GM12878 (cell line): ENCODE measurements around the gene HESX1. TPM values are rescaled to one million over a fixed set of nuclear protein-coding genes. Genes with fewer than 3 reads are reported as not detected.
A peak's percentile ranks its signal among the peaks of the same experiment; 100 is the strongest.

Experiments
- BACH1 ChIP-seq: fragments of 450-650 bp; IDR thresholded peaks from 2 replicates; pipeline ENCODE4 v1.6.1; 2017; ENCODE audit warnings: mild to moderate bottlenecking, borderline replicate concordance
- CBX3 ChIP-seq: fragments of 200-600 bp; sonication (generic); IDR thresholded peaks from 2 replicates; pipeline ENCODE4 v1.6.1; 2016; ENCODE audit warnings: low read depth, borderline replicate concordance
- EED ChIP-seq: sonication (generic); IDR thresholded peaks from 2 replicates; pipeline ENCODE4 v1.6.1; 2016; ENCODE audit warnings: antibody characterized with exemption, low read depth
- IRF3 ChIP-seq: fragments of 450-650 bp; IDR thresholded peaks from 2 replicates; pipeline ENCODE4 v1.6.1; 2014; ENCODE audit warnings: mild to moderate bottlenecking
- IRF5 ChIP-seq: fragments of 450-650 bp; IDR thresholded peaks from 2 replicates; pipeline ENCODE4 v1.6.1; 2017; ENCODE audit warnings: borderline replicate concordance
- LARP7 ChIP-seq: fragments of 450-650 bp; IDR thresholded peaks from 2 replicates; pipeline ENCODE4 v1.6.1; 2017; ENCODE audit warnings: mild to moderate bottlenecking
- MEF2B ChIP-seq: fragments of 450-650 bp; IDR thresholded peaks from 2 replicates; pipeline ENCODE4 v1.6.1; 2018; ENCODE audit warnings: mild to moderate bottlenecking, moderate library complexity; ENCODE audit not compliant: partially characterized antibody, poor library complexity, severe bottlenecking
- NR2C1 ChIP-seq: fragments of 450-650 bp; IDR thresholded peaks from 2 replicates; pipeline ENCODE4 v1.6.1; 2017; ENCODE audit warnings: antibody characterized with exemption, mild to moderate bottlenecking, moderate library complexity
- PML ChIP-seq: IDR thresholded peaks from 2 replicates; pipeline ENCODE4 v1.6.1; 2012; ENCODE audit warnings: low read length, inconsistent platforms
- POLR2AphosphoS2 ChIP-seq: IDR thresholded peaks from 2 replicates; pipeline ENCODE4 v1.6.1; 2011; ENCODE audit warnings: low read depth, mild to moderate bottlenecking, low read length, improper control_type of control experiment, moderate library complexity
- POU2F2 ChIP-seq: IDR thresholded peaks from 3 replicates; pipeline ENCODE4 v1.6.1; 2011; ENCODE audit warnings: low read depth, mild to moderate bottlenecking, low read length, borderline replicate concordance
- RAD21 ChIP-seq: IDR thresholded peaks from 2 replicates; pipeline ENCODE4 v1.6.1; 2011; ENCODE audit warnings: mild to moderate bottlenecking, low read depth, low read length, moderate library complexity; ENCODE audit not compliant: insufficient read depth
- RAD51 ChIP-seq: fragments of 450-650 bp; IDR thresholded peaks from 2 replicates; pipeline ENCODE4 v1.6.1; 2016; ENCODE audit warnings: moderate library complexity, mild to moderate bottlenecking, inconsistent platforms
- RELB ChIP-seq: fragments of 450-650 bp; IDR thresholded peaks from 2 replicates; pipeline ENCODE4 v1.6.1; 2017; ENCODE audit warnings: low read depth, mild to moderate bottlenecking, moderate library complexity
- RUNX3 ChIP-seq: IDR thresholded peaks from 2 replicates; pipeline ENCODE4 v1.6.1; 2012; ENCODE audit warnings: low read length, inconsistent platforms
- SIN3A ChIP-seq: IDR thresholded peaks from 2 replicates; pipeline ENCODE4 v1.6.1; 2012; ENCODE audit warnings: low read depth, low read length, improper control_type of control experiment
- SMARCA5 ChIP-seq: fragments of 450-650 bp; IDR thresholded peaks from 2 replicates; pipeline ENCODE4 v1.6.1; 2017; ENCODE audit warnings: mild to moderate bottlenecking
- TCF3 ChIP-seq: IDR thresholded peaks from 2 replicates; pipeline ENCODE4 v1.6.1; 2012; ENCODE audit warnings: low read depth, mild to moderate bottlenecking, low read length, borderline replicate concordance; ENCODE audit not compliant: insufficient read depth
- YY1 ChIP-seq: IDR thresholded peaks from 2 replicates; pipeline ENCODE4 v1.6.1; 2011; ENCODE audit warnings: low read depth, mild to moderate bottlenecking, low read length
- polyA plus RNA-seq, 11 experiments: library from polyadenylated mRNA; depleted of rRNA in 4 of 11; unstranded in 6 of 11; stranded (reverse) in 5 of 11; fragments of >200 nt; fragmentation: Nextera tagmentation in 4 of 11; fragmentation: Illumina TruSeq in 1 of 11; extraction: Ambion mirVana in 4 of 11; extraction: Trizol in 1 of 11; gene quantifications; 1 replicate in 1 of 11; 2 replicates in 10 of 11; pipeline versions ENCODE4 v1.2.1 to v1.2.3, GENCODE V29; 2011 to 2016; ENCODE audit warnings: inconsistent platforms in 2 of 11, missing spikeins in 2 of 11, low read depth in 1 of 11
- total RNA-seq, 4 experiments: library from RNA; depleted of rRNA in 3 of 4; stranded (reverse); fragments of >200 nt in 3 of 4; fragmentation: Illumina TruSeq in 1 of 4; extraction: Trizol in 1 of 4; gene quantifications; 2 replicates each; pipeline versions ENCODE4 v1.2.1 to v1.2.3, GENCODE V29; 2013 to 2021
- TF ChIP-seq, protein P1 (sequence below): fragments of 450-650 bp; IDR thresholded peaks from 2 replicates; pipeline ENCODE4 v1.6.1; 2016; ENCODE audit warnings: mild to moderate bottlenecking
- TF ChIP-seq, protein P2 (sequence below): fragments of 450-650 bp; IDR thresholded peaks from 2 replicates; pipeline ENCODE4 v1.6.1; 2017; ENCODE audit warnings: mild to moderate bottlenecking, moderate library complexity

The HESX1 gene
- total and polyA plus RNA-seq, 10 of the 15 experiments (the other 5 are each of a cell fraction or from before 2014, with no cell fraction given) = 2.5 to 5.9 (median 4.3) TPM

- TF ChIP-seq, protein P1, sequence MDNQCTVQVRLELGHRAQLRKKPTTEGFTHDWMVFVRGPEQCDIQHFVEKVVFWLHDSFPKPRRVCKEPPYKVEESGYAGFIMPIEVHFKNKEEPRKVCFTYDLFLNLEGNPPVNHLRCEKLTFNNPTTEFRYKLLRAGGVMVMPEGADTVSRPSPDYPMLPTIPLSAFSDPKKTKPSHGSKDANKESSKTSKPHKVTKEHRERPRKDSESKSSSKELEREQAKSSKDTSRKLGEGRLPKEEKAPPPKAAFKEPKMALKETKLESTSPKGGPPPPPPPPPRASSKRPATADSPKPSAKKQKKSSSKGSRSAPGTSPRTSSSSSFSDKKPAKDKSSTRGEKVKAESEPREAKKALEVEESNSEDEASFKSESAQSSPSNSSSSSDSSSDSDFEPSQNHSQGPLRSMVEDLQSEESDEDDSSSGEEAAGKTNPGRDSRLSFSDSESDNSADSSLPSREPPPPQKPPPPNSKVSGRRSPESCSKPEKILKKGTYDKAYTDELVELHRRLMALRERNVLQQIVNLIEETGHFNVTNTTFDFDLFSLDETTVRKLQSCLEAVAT = 0 out of 2 replicates have a peak, but pooled peaks have one; percentile 46
- TF ChIP-seq POU2F2 (peak; percentile 47; the same call in 1 of the 3 replicates), YY1 (peak; percentile 38), SIN3A (no peak), RUNX3 (peak; percentile 58), PML (peak; percentile 63; the same call in 1 of the 2 replicates), LARP7 (0 out of 2 replicates have a peak, but pooled peaks have one; percentile 90), POLR2AphosphoS2 (peak; percentile 71; the same call in 1 of the 2 replicates), MEF2B (peak; percentile 19), IRF5 (no peak), SMARCA5 (0 out of 2 replicates have a peak, but pooled peaks have one; percentile 48), TCF3 (peak; percentile 45; the same call in 1 of the 2 replicates), RELB (peak; percentile 61; the same call in 1 of the 2 replicates), RAD21 (no peak), BACH1 (peak; percentile 69; the same call in 1 of the 2 replicates), CBX3 (no peak), IRF3 (peak; percentile 71), RAD51 (no peak), NR2C1 (peak; percentile 43), EED (peak; percentile 68)
- TF ChIP-seq, protein P2, sequence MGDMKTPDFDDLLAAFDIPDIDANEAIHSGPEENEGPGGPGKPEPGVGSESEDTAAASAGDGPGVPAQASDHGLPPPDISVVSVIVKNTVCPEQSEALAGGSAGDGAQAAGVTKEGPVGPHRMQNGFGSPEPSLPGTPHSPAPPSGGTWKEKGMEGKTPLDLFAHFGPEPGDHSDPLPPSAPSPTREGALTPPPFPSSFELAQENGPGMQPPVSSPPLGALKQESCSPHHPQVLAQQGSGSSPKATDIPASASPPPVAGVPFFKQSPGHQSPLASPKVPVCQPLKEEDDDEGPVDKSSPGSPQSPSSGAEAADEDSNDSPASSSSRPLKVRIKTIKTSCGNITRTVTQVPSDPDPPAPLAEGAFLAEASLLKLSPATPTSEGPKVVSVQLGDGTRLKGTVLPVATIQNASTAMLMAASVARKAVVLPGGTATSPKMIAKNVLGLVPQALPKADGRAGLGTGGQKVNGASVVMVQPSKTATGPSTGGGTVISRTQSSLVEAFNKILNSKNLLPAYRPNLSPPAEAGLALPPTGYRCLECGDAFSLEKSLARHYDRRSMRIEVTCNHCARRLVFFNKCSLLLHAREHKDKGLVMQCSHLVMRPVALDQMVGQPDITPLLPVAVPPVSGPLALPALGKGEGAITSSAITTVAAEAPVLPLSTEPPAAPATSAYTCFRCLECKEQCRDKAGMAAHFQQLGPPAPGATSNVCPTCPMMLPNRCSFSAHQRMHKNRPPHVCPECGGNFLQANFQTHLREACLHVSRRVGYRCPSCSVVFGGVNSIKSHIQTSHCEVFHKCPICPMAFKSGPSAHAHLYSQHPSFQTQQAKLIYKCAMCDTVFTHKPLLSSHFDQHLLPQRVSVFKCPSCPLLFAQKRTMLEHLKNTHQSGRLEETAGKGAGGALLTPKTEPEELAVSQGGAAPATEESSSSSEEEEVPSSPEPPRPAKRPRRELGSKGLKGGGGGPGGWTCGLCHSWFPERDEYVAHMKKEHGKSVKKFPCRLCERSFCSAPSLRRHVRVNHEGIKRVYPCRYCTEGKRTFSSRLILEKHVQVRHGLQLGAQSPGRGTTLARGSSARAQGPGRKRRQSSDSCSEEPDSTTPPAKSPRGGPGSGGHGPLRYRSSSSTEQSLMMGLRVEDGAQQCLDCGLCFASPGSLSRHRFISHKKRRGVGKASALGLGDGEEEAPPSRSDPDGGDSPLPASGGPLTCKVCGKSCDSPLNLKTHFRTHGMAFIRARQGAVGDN = peak; percentile 77; the same call in 1 of the 2 replicates
Observed at GRCh38 chr3:57227204-57227929, 27.6 kb upstream of the HESX1 start, which contains the start of gene APPL1 (continued).
